ENCODE data around the gene WRAP53. TPM values are rescaled to one million over a fixed set of nuclear protein-coding genes. Genes with fewer than 3 reads are reported as not detected.

Gene WRAP53
- total and polyA plus RNA-seq, 8 donors = 2.0 to 13.5 (median 4.1) TPM

DNA sequence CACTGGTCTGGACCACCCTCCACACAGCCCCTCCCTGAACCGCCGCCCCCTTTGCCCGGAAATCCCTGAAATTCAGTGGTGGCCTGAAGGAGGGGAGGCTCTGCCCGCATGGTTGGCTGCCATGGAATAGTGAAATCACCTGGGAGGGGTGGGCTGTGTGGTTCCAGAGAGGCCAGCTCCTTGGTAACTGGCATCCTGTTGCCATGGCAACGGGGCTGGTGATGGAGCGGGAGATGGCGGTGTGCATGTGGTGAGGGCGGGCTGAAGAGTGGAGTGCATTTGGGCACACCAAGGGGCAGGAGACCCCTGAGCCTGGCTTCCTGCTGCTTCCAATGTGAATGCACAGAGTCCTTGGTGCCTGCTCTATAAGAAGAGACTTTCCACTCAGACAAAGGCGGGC is 19.2 kb downstream of the WRAP53 start:
- WGBS, 2 donors = 74 to 80% methylated on average over 9 of the region's 9 CpGs
- intact Hi-C loops (cut with DNase I) = no loop called here
- Histone ChIP-seq H3K36me3 (no peaks in the 10 kb centered on the region), H3K27ac (no peak overlapping the region), H3K4me1 (no peaks in the 10 kb centered on the region), H3K27me3 (peaks cover 0 to 12% (median 0%) of the 10 kb centered on the region in 4 donors), H3K4me3 (no peak overlapping the region), H3K9me3 (no peaks in the 10 kb centered on the region)
- ATAC-seq (no peak), FAIRE-seq (no peak), DNase-seq (no peak)
- TF ChIP-seq, protein P1, sequence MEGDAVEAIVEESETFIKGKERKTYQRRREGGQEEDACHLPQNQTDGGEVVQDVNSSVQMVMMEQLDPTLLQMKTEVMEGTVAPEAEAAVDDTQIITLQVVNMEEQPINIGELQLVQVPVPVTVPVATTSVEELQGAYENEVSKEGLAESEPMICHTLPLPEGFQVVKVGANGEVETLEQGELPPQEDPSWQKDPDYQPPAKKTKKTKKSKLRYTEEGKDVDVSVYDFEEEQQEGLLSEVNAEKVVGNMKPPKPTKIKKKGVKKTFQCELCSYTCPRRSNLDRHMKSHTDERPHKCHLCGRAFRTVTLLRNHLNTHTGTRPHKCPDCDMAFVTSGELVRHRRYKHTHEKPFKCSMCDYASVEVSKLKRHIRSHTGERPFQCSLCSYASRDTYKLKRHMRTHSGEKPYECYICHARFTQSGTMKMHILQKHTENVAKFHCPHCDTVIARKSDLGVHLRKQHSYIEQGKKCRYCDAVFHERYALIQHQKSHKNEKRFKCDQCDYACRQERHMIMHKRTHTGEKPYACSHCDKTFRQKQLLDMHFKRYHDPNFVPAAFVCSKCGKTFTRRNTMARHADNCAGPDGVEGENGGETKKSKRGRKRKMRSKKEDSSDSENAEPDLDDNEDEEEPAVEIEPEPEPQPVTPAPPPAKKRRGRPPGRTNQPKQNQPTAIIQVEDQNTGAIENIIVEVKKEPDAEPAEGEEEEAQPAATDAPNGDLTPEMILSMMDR (IDR thresholded peaks at IDR 0.05) = no peak

DNA sequence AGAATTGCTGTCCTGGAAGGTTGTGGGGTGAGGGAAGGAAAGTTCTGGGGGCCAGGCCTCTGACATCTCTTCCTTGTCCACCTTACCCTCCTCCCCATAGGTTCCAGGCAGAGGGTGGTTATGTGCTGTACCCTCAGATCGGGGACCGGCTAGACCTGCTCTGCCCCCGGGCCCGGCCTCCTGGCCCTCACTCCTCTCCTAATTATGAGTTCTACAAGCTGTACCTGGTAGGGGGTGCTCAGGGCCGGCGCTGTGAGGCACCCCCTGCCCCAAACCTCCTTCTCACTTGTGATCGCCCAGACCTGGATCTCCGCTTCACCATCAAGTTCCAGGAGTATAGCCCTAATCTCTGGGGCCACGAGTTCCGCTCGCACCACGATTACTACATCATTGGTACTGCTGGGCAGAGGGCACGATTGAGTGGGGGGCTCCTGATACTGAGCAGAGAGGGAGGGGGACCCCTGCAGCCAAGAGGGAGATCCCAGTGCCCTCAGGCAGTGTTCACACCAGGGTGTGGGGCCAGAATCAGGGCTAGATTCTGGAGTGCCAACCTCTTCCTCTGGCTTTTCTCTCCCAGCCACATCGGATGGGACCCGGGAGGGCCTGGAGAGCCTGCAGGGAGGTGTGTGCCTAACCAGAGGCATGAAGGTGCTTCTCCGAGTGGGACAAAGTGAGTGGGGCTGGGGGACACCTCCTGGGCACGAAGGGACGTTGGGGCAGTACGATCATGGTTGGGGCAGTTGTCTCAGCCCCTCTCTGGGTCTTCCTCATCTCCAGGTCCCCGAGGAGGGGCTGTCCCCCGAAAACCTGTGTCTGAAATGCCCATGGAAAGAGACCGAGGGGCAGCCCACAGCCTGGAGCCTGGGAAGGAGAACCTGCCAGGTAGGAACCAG is 19.8 kb downstream of the WRAP53 start:
- Histone ChIP-seq H3K4me1 (no peaks in the 10 kb centered on the region), H3K27ac (no peak overlapping the region), H3K36me3 (no peaks in the 10 kb centered on the region), H3K27me3 (peaks cover 0 to 12% (median 0%) of the 10 kb centered on the region in 4 donors), H3K4me3 (no peak overlapping the region), H3K9me3 (no peaks in the 10 kb centered on the region)
- ATAC-seq (no peak), FAIRE-seq (no peak), DNase-seq (peak in 1 of 6 donors; percentile 30)
- TF ChIP-seq, protein P1 (IDR thresholded peaks at IDR 0.05) = no peak
- 66 to 75% methylated on average over 22 of the region's 22 CpGs for WGBS, 2 donors
- intact Hi-C loops (cut with DNase I) = no loop called here

DNA sequence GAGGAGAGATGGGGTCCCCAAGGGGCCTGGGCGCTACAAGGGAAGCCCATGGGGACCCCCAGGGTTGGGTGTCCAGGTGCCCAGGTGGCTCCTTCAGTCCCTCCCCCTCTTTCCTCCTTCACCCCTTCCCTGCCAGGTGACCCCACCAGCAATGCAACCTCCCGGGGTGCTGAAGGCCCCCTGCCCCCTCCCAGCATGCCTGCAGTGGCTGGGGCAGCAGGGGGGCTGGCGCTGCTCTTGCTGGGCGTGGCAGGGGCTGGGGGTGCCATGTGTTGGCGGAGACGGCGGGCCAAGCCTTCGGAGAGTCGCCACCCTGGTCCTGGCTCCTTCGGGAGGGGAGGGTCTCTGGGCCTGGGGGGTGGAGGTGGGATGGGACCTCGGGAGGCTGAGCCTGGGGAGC is 20.8 kb downstream of the WRAP53 start:
- Histone ChIP-seq H3K27me3 (peaks cover 0 to 12% (median 0%) of the 10 kb centered on the region in 4 donors), H3K4me1 (no peaks in the 10 kb centered on the region), H3K36me3 (no peaks in the 10 kb centered on the region), H3K9me3 (no peaks in the 10 kb centered on the region), H3K27ac (no peak overlapping the region), H3K4me3 (no peak overlapping the region)
- FAIRE-seq (no peak), DNase-seq (no peak), ATAC-seq (no peak)
- intact Hi-C loops (cut with DNase I) = no loop called here
- 71 to 72% methylated on average over 11 of the region's 11 CpGs for WGBS, 2 donors
- TF ChIP-seq, protein P1 (IDR thresholded peaks at IDR 0.05) = no peak

DNA sequence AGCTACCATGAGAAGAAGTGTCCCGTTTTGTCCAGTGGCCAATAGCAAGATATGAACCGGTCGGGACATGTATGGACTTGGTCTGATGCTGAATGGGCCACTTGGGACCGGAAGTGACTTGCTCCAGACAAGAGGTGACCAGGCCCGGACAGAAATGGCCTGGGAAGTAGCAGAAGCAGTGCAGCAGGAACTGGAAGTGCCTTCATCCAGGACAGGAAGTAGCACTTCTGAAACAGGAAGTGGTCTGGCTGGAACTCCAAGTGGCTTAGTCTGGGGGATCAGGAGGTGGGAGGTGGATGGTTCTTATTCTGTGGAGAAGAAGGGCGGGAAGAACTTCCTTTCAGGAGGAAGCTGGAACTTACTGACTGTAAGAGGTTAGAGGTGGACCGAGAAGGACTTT is 22.0 kb downstream of the WRAP53 start:
- 77 to 82% methylated on average over 7 of the region's 7 CpGs for WGBS, 2 donors
- no peak overlapping the region for H3K4me3 ChIP-seq
- H3K27ac ChIP-seq = no peak overlapping the region
- intact Hi-C loops (cut with DNase I) = no loop called here
- H3K36me3 ChIP-seq = no peaks in the 10 kb centered on the region
- no peak for ATAC-seq
- TF ChIP-seq, protein P1 (IDR thresholded peaks at IDR 0.05) = no peak
- DNase-seq = no peak
- FAIRE-seq = no peak
- H3K27me3 ChIP-seq = peaks cover 0 to 10% (median 0%) of the 10 kb centered on the region in 4 donors
- H3K4me1 ChIP-seq = no peaks in the 10 kb centered on the region
- H3K9me3 ChIP-seq = no peaks in the 10 kb centered on the region

All from pancreas (tissue), 10 donors.